Measurements from ENCODE around the gene CENATAC.

CENATAC gene

GRCh38 chr11:119025978-119026766 lies 28.2 kb downstream of the CENATAC start:
- WGBS, 2 experiments, result 94 to 95% methylated on average over 16 of the region's 16 CpGs
- H3K4me3 ChIP-seq (ENCODE audit: insufficient read depth, low read depth, low read length), result no peak overlapping the region
- H3K9me3 ChIP-seq (ENCODE audit: control insufficient read depth, low read length), result no peaks in the 10 kb centered on the region
- peaks cover 16% of the 10 kb centered on the region for H3K4me1 ChIP-seq (ENCODE audit: control insufficient read depth, insufficient read depth, low read length)
- peaks cover 21% of the 10 kb centered on the region for H3K36me3 ChIP-seq (ENCODE audit: control insufficient read depth, insufficient read depth, low read length)
- no peak overlapping the region for H3K27ac ChIP-seq (ENCODE audit: insufficient read depth, low read depth, low read length, poor library complexity, severe bottlenecking)
- no peaks in the 10 kb centered on the region for H3K27me3 ChIP-seq (ENCODE audit: control insufficient read depth, insufficient read depth, low read length, poor library complexity, severe bottlenecking)

DNA sequence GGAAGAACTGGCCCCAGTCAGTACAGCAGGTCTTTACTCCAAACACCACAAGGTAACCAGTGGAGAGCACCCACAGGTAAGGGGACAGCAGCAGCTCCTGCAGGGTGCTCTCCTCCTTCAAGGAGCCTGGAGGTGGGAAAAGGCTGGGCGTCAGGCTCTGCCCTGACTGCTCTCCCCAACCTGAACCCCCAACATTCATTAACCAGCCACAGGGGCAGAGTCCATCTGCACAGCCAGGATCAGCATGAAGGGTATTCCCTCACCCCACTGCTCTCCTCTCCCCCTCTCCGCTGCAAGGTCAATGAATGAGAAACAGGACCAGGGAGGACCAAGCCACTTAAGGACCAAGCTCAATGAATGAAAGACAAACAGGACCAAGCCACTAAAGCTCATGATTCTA lies 29.0 kb downstream of the CENATAC start:
- Histone ChIP-seq H3K27ac (ENCODE audit: insufficient read depth, low read depth, low read length, poor library complexity, severe bottlenecking) (no peak overlapping the region), H3K36me3 (ENCODE audit: control insufficient read depth, insufficient read depth, low read length) (peaks cover 17% of the 10 kb centered on the region), H3K27me3 (ENCODE audit: control insufficient read depth, insufficient read depth, low read length, poor library complexity, severe bottlenecking) (no peaks in the 10 kb centered on the region), H3K4me3 (ENCODE audit: insufficient read depth, low read depth, low read length) (no peak overlapping the region), H3K9me3 (ENCODE audit: control insufficient read depth, low read length) (no peaks in the 10 kb centered on the region), H3K4me1 (ENCODE audit: control insufficient read depth, insufficient read depth, low read length) (peaks cover 16% of the 10 kb centered on the region)
- WGBS, 2 experiments, result 91 to 100% methylated on average over 2 of the region's 2 CpGs

DNA sequence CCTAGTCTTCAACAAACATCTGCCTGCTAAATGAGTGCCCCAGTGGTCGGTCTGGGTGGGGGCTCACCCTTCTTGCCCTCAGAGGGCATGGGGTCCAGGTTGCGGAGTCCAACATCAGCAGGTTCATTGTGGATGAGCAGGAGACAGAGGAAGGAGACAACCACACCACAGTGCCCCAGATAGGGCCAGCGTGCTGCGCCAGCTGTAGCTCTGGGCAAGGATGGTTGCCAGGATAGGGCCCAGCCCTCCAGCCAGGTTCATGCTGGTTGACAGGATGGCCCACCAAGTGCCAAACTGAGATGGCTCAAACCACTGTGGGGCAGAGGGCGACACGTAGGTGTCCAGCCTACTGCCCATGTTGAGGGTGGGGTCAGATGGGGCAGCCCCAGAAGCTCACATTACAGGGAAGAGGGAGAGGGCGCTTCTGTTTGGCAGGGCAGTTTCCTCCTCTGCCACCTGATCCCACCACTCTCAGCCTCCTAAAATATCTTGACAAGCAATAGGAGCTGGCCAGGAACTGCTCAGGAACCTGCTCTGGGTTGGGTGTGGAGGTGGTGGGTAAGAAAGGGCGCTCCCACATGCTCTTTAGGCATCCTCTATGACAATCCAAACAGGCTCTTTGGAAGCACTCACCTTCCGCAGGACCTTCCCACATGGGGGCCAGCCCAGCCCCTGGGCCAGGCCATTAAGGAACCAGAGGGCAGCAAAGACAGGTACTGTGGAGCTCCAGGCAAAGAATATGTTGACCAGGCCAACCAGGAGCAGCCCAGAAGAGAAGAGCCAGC lies 29.8 kb downstream of the CENATAC start:
- Histone ChIP-seq H3K27ac (ENCODE audit: insufficient read depth, low read depth, low read length, poor library complexity, severe bottlenecking) (no peak overlapping the region), H3K9me3 (ENCODE audit: control insufficient read depth, low read length) (no peaks in the 10 kb centered on the region), H3K4me1 (ENCODE audit: control insufficient read depth, insufficient read depth, low read length) (peaks cover 16% of the 10 kb centered on the region), H3K36me3 (ENCODE audit: control insufficient read depth, insufficient read depth, low read length) (peaks cover 17% of the 10 kb centered on the region), H3K27me3 (ENCODE audit: control insufficient read depth, insufficient read depth, low read length, poor library complexity, severe bottlenecking) (no peaks in the 10 kb centered on the region), H3K4me3 (ENCODE audit: insufficient read depth, low read depth, low read length) (no peak overlapping the region)
- WGBS, 2 experiments, result 89 to 92% methylated on average over 9 of the region's 9 CpGs

GRCh38 chr11:119028346-119029068 lies 30.6 kb downstream of the CENATAC start:
- peak overlapping the region; percentile 60 for H3K4me3 ChIP-seq (ENCODE audit: insufficient read depth, low read depth, low read length)
- no peaks in the 10 kb centered on the region for H3K27me3 ChIP-seq (ENCODE audit: control insufficient read depth, insufficient read depth, low read length, poor library complexity, severe bottlenecking)
- peaks cover 12% of the 10 kb centered on the region for H3K36me3 ChIP-seq (ENCODE audit: control insufficient read depth, insufficient read depth, low read length)
- H3K9me3 ChIP-seq (ENCODE audit: control insufficient read depth, low read length), result no peaks in the 10 kb centered on the region
- H3K4me1 ChIP-seq (ENCODE audit: control insufficient read depth, insufficient read depth, low read length), result peaks cover 16% of the 10 kb centered on the region
- WGBS, 2 experiments, result 82 to 84% methylated on average over 9 of the region's 9 CpGs
- no peak overlapping the region for H3K27ac ChIP-seq (ENCODE audit: insufficient read depth, low read depth, low read length, poor library complexity, severe bottlenecking)

DNA sequence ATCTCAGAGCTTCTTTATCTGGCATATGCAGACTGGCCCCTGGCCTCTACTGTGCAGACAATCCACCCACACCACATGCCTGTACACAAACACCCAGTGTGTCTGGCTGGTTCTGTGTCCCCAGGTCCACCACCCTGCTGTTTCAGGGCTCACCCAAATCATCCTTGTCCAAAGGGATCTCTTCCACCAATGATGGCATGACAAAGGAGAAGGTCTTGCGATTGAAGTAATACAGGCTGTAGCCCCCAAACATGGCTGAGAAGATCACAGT lies 31.1 kb downstream of the CENATAC start:
- peaks cover 16% of the 10 kb centered on the region for H3K4me1 ChIP-seq (ENCODE audit: control insufficient read depth, insufficient read depth, low read length)
- no peaks in the 10 kb centered on the region for H3K27me3 ChIP-seq (ENCODE audit: control insufficient read depth, insufficient read depth, low read length, poor library complexity, severe bottlenecking)
- no peak overlapping the region for H3K27ac ChIP-seq (ENCODE audit: insufficient read depth, low read depth, low read length, poor library complexity, severe bottlenecking)
- 93 to 97% methylated on average over 1 of the region's 1 CpG for WGBS, 2 experiments
- no peaks in the 10 kb centered on the region for H3K9me3 ChIP-seq (ENCODE audit: control insufficient read depth, low read length)
- peak overlapping the region; percentile 60 for H3K4me3 ChIP-seq (ENCODE audit: insufficient read depth, low read depth, low read length)
- H3K36me3 ChIP-seq (ENCODE audit: control insufficient read depth, insufficient read depth, low read length), result peaks cover 8% of the 10 kb centered on the region

DNA sequence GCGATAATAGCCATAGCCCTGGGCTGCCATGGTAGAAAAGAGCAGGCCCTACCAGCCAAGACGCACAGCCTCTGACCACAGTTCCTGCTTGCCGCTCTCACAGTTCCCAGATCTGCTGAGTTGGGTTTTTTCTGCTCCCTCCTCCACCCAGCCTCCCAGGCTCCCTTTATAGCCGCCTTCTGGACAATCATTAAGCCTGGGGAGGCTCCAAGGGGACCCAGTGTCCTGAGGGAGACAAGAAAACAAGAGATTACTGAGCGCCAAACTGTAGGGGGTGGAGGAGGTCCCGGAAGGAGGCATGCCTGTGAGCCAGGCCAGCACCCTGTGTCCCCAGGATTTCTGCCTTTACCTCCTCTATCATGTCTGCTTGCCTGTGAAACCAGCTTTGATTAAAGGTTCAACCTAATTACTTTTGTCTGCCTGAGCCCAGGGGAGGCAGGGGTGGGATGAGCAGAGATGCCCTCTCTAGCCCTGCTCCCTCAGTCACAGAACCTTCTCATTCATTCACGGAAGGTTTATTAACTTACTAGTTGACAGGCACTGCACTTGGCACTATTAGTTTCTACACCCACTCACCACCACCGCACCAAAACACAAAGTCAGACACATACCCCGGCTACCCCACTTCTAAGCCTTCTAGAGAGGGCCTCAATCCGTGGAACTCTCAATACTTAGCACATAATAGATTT lies 31.5 kb downstream of the CENATAC start:
- H3K27me3 ChIP-seq (ENCODE audit: control insufficient read depth, insufficient read depth, low read length, poor library complexity, severe bottlenecking), result no peaks in the 10 kb centered on the region
- WGBS, 2 experiments, result 40% methylated on average over 10 of the region's 10 CpGs
- peaks cover 8% of the 10 kb centered on the region for H3K36me3 ChIP-seq (ENCODE audit: control insufficient read depth, insufficient read depth, low read length)
- H3K9me3 ChIP-seq (ENCODE audit: control insufficient read depth, low read length), result no peaks in the 10 kb centered on the region
- H3K4me1 ChIP-seq (ENCODE audit: control insufficient read depth, insufficient read depth, low read length), result peaks cover 16% of the 10 kb centered on the region
- no peak overlapping the region for H3K27ac ChIP-seq (ENCODE audit: insufficient read depth, low read depth, low read length, poor library complexity, severe bottlenecking)
- peak overlapping the region; percentile 60 for H3K4me3 ChIP-seq (ENCODE audit: insufficient read depth, low read depth, low read length)

DNA sequence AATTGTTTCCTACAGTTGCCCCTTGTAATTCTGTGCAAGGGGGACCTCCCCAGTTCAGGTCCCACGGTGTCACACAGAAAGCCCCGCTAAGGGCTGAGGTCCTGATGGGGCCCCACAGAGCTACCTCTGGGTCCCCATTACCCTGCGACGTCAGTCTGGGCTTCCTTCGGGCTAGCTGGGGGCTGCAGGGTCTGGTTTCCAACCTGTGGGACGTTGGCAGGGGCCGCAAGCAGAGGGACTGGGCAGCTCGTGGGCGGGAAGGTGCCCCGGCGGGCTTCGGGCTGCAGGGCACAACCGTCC lies 32.0 kb downstream of the CENATAC start:
- Histone ChIP-seq H3K27me3 (ENCODE audit: control insufficient read depth, insufficient read depth, low read length, poor library complexity, severe bottlenecking) (no peaks in the 10 kb centered on the region), H3K4me3 (ENCODE audit: insufficient read depth, low read depth, low read length) (peak overlapping the region; percentile 60), H3K27ac (ENCODE audit: insufficient read depth, low read depth, low read length, poor library complexity, severe bottlenecking) (no peak overlapping the region), H3K36me3 (ENCODE audit: control insufficient read depth, insufficient read depth, low read length) (peaks cover 8% of the 10 kb centered on the region), H3K9me3 (ENCODE audit: control insufficient read depth, low read length) (no peaks in the 10 kb centered on the region), H3K4me1 (ENCODE audit: control insufficient read depth, insufficient read depth, low read length) (peaks cover 16% of the 10 kb centered on the region)
- 2% methylated on average over 13 of the region's 13 CpGs for WGBS, 2 experiments

GRCh38 chr11:119030329-119031047 lies 32.5 kb downstream of the CENATAC start, which contains the start of gene SLC37A4:
TSS of gene SLC37A4 (minus strand) at chr11:119030877.
- no peaks in the 10 kb centered on the region for H3K27me3 ChIP-seq (ENCODE audit: control insufficient read depth, insufficient read depth, low read length, poor library complexity, severe bottlenecking)
- peaks cover 16% of the 10 kb centered on the region for H3K4me1 ChIP-seq (ENCODE audit: control insufficient read depth, insufficient read depth, low read length)
- peaks cover 8% of the 10 kb centered on the region for H3K36me3 ChIP-seq (ENCODE audit: control insufficient read depth, insufficient read depth, low read length)
- no peak within 1 kb of the TSS for H3K27ac ChIP-seq (ENCODE audit: insufficient read depth, low read depth, low read length, poor library complexity, severe bottlenecking)
- H3K9me3 ChIP-seq (ENCODE audit: control insufficient read depth, low read length), result no peaks in the 10 kb centered on the region
- WGBS, 2 experiments, result 0% methylated on average over 67 of the region's 67 CpGs
- H3K4me3 ChIP-seq (ENCODE audit: insufficient read depth, low read depth, low read length), result peak within 1 kb of the TSS; percentile 60

DNA sequence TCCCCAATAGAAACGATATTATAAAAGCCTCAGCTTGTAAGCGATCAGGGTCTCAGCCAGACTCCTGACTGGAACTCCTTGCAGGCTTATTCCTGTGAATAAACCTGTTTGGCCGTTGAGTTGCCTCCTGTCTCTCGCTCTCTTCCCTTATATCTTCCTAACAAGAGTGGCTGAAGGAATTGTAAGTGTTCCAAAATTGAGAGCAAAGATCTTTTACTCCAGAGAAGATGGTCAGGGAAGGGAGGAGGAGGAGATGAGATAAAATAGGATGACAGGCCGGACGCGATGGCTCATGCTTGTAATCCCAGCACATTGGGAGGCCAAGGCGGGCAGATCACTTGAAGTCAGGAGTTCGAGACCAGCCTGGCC lies 34.0 kb downstream of the CENATAC start:
- H3K4me1 ChIP-seq (ENCODE audit: control insufficient read depth, insufficient read depth, low read length), result peaks cover 16% of the 10 kb centered on the region
- WGBS, 2 experiments, result 89 to 93% methylated on average over 9 of the region's 9 CpGs

More for the DNA sequence above, 34.0 kb downstream of the CENATAC start:
- Histone ChIP-seq H3K36me3 (ENCODE audit: control insufficient read depth, insufficient read depth, low read length) (peaks cover 8% of the 10 kb centered on the region), H3K27ac (ENCODE audit: insufficient read depth, low read depth, low read length, poor library complexity, severe bottlenecking) (no peak overlapping the region), H3K4me3 (ENCODE audit: insufficient read depth, low read depth, low read length) (no peak overlapping the region), H3K27me3 (ENCODE audit: control insufficient read depth, insufficient read depth, low read length, poor library complexity, severe bottlenecking) (no peaks in the 10 kb centered on the region), H3K9me3 (ENCODE audit: control insufficient read depth, low read length) (no peaks in the 10 kb centered on the region)
